ENCODE measurements around the gene UBE2K.

Gene UBE2K

GRCh38 chr4:39657465-39657864 lies 40.5 kb upstream of the UBE2K start:
- no peak overlapping the region for H3K4me3 ChIP-seq (ENCODE audit: low read depth, low read length)
- no peak for TF ChIP-seq CTCF (IDR thresholded peaks at IDR 0.05; ENCODE audit: borderline replicate concordance, insufficient read depth, low read depth, low read length)

- H3K4me3 ChIP-seq (ENCODE audit: low read depth, low read length) = no peak overlapping the region
- TF ChIP-seq CTCF (IDR thresholded peaks at IDR 0.05; ENCODE audit: borderline replicate concordance, insufficient read depth, low read depth, low read length) = no peak
These were observed 39.2 kb upstream of the UBE2K start for GRCh38 chr4:39658756-39659155.

GRCh38 chr4:39660045-39660444 lies 37.9 kb upstream of the UBE2K start:
- H3K4me3 ChIP-seq (ENCODE audit: low read depth, low read length) = no peak overlapping the region
- TF ChIP-seq CTCF (IDR thresholded peaks at IDR 0.05; ENCODE audit: borderline replicate concordance, insufficient read depth, low read depth, low read length) = no peak

GRCh38 chr4:39660757-39661156 lies 37.2 kb upstream of the UBE2K start:
- no peak overlapping the region for H3K4me3 ChIP-seq (ENCODE audit: low read depth, low read length)
- no peak for TF ChIP-seq CTCF (IDR thresholded peaks at IDR 0.05; ENCODE audit: borderline replicate concordance, insufficient read depth, low read depth, low read length)

GRCh38 chr4:39662683-39663082 lies 35.3 kb upstream of the UBE2K start:
- H3K4me3 ChIP-seq (ENCODE audit: low read depth, low read length) = no peak overlapping the region
- no peak for TF ChIP-seq CTCF (IDR thresholded peaks at IDR 0.05; ENCODE audit: borderline replicate concordance, insufficient read depth, low read depth, low read length)

- no peak for TF ChIP-seq CTCF (IDR thresholded peaks at IDR 0.05; ENCODE audit: borderline replicate concordance, insufficient read depth, low read depth, low read length)
- no peak overlapping the region for H3K4me3 ChIP-seq (ENCODE audit: low read depth, low read length)
These were observed 32.9 kb upstream of the UBE2K start for GRCh38 chr4:39664828-39665731.

- no peak overlapping the region for H3K4me3 ChIP-seq (ENCODE audit: low read depth, low read length)
- TF ChIP-seq CTCF (IDR thresholded peaks at IDR 0.05; ENCODE audit: borderline replicate concordance, insufficient read depth, low read depth, low read length) = no peak
These were observed 30.2 kb upstream of the UBE2K start for GRCh38 chr4:39667706-39668105.

All from GM12875 (cell line).